Kidney tubule cell (primary cell): ENCODE results near the gene NDUFAF8.

Experiments
- DNase-seq: peaks from one replicate; pipeline ENCODE4 v3.0.0-alpha.2; 2018; ENCODE audit warnings: low spot score

Gene NDUFAF8

GRCh38 chr17:81240761-81241160 lies 1.6 kb downstream of the NDUFAF8 start:
- DNase-seq: no peak

GRCh38 chr17:81241203-81241602 lies 2.1 kb downstream of the NDUFAF8 start:
- DNase-seq: no peak

- DNase-seq: peak; percentile 37
These were observed 2.7 kb downstream of the NDUFAF8 start for GRCh38 chr17:81241648-81242420.

GRCh38 chr17:81242421-81243332 lies 3.6 kb downstream of the NDUFAF8 start:
- no peak for DNase-seq

- DNase-seq: no peak
These were observed 4.2 kb downstream of the NDUFAF8 start for GRCh38 chr17:81243333-81243664.

GRCh38 chr17:81244358-81245023 lies 5.4 kb downstream of the NDUFAF8 start:
- DNase-seq: no peak

GRCh38 chr17:81245024-81245664 lies 6.0 kb downstream of the NDUFAF8 start:
- peak; percentile 90 for DNase-seq

GRCh38 chr17:81245665-81246342 lies 6.7 kb downstream of the NDUFAF8 start:
- no peak for DNase-seq

- DNase-seq: no peak
These were observed 7.2 kb downstream of the NDUFAF8 start for GRCh38 chr17:81246343-81246670.

GRCh38 chr17:81246679-81247338 lies 7.7 kb downstream of the NDUFAF8 start:
- DNase-seq: no peak

GRCh38 chr17:81247339-81247990 lies 8.3 kb downstream of the NDUFAF8 start:
- no peak for DNase-seq

- DNase-seq: no peak
These were observed 9.5 kb downstream of the NDUFAF8 start for GRCh38 chr17:81248649-81249048.

GRCh38 chr17:81249223-81250040 lies 10.3 kb downstream of the NDUFAF8 start:
- peak; percentile 13 for DNase-seq

GRCh38 chr17:81250286-81251093 lies 11.4 kb downstream of the NDUFAF8 start:
- DNase-seq: no peak

- DNase-seq: no peak
These were observed 12.1 kb downstream of the NDUFAF8 start for GRCh38 chr17:81251094-81251708.

GRCh38 chr17:81251709-81252301 lies 12.7 kb downstream of the NDUFAF8 start:
- no peak for DNase-seq

- DNase-seq: no peak
These were observed 13.3 kb downstream of the NDUFAF8 start for GRCh38 chr17:81252326-81252986.

GRCh38 chr17:81252987-81253329 lies 13.8 kb downstream of the NDUFAF8 start:
- DNase-seq: no peak
